Adrenal gland (tissue), 5 donors: Measurements from ENCODE around the gene IL9.

Source experiments
- CTCF ChIP-seq, 6 experiments: fragments of 450-650 bp in 4 of 6; fragments of 200-600 bp in 2 of 6; sonication (generic) in 1 of 6; IDR thresholded peaks; 1 replicate in 5 of 6; 2 replicates in 1 of 6; pipeline versions ENCODE4 v1.5.1 to v1.8.0; 2016 to 2021; ENCODE audit warnings: antibody characterized with exemption in 6 of 6, mild to moderate bottlenecking in 2 of 6, moderate library complexity in 1 of 6
- POLR2A ChIP-seq, 2 donors: fragments of 450-650 bp; IDR thresholded peaks; one replicate each; pipeline ENCODE4 v1.6.1; 2017; ENCODE audit warnings: antibody characterized with exemption in 2 of 2, mild to moderate bottlenecking in 2 of 2, moderate library complexity in 1 of 2
- donor health status: DM: no; HTN: no; CAD: no.

- TF ChIP-seq CTCF (IDR thresholded peaks at IDR 0.05) (no peak), POLR2A (IDR thresholded peaks at IDR 0.05) (no peak)
Observed at GRCh38 chr5:135942202-135942771, 46.6 kb upstream of the IL9 start.
